Vagina (tissue), 2 donors: ENCODE data around the gene WDR82.

Experiments used
- POLR2AphosphoS5 ChIP-seq, 2 donors: sonication (generic); formaldehyde crosslinking; IDR thresholded peaks; one replicate each; pipeline ENCODE4 v1.9.0; 2017; ENCODE audit warnings: antibody characterized with exemption in 2 of 2, mild to moderate bottlenecking in 2 of 2, low read depth in 1 of 2; ENCODE audit not compliant: insufficient read depth in 1 of 2
- TF ChIP-seq, protein P1 (sequence below), 3 experiments: fragments of 450-650 bp in 2 of 3; fragments of 200-600 bp in 1 of 3; sonication (generic) in 1 of 3; IDR thresholded peaks; one replicate each; pipeline ENCODE4 v1.5.1; 2017 to 2019; ENCODE audit warnings: antibody characterized with exemption in 3 of 3, mild to moderate bottlenecking in 2 of 3, moderate library complexity in 2 of 3

DNA sequence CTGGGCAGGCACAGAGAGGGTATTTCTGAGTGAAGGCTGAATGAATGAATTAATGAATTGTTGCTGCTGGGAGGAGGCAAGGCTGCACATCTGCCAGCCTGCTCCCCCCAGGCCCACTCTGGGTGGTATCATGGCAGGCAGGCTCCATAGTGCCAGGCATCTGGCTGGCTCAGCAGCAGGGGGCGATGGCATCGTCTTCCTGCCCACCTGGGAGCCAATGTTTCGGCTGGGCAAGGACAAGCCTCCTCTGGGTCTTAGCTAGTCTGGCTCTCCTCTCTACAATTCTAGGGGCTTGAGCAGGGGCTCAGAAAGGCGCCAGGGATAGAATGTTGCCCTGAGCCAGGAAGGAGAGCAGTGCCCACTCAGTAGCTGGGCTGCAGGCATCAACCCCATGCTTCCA lies 51.3 kb downstream of the WDR82 start:
- no peak for TF ChIP-seq POLR2AphosphoS5 (IDR thresholded peaks at IDR 0.05; ENCODE audit: insufficient read depth in 1 of 2, low read depth in 1 of 2)
- TF ChIP-seq, protein P1, sequence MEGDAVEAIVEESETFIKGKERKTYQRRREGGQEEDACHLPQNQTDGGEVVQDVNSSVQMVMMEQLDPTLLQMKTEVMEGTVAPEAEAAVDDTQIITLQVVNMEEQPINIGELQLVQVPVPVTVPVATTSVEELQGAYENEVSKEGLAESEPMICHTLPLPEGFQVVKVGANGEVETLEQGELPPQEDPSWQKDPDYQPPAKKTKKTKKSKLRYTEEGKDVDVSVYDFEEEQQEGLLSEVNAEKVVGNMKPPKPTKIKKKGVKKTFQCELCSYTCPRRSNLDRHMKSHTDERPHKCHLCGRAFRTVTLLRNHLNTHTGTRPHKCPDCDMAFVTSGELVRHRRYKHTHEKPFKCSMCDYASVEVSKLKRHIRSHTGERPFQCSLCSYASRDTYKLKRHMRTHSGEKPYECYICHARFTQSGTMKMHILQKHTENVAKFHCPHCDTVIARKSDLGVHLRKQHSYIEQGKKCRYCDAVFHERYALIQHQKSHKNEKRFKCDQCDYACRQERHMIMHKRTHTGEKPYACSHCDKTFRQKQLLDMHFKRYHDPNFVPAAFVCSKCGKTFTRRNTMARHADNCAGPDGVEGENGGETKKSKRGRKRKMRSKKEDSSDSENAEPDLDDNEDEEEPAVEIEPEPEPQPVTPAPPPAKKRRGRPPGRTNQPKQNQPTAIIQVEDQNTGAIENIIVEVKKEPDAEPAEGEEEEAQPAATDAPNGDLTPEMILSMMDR (IDR thresholded peaks at IDR 0.05), result no peak
